Mucosa of descending colon (tissue), 3 donors: ENCODE measurements around the gene FBXL16. TPM values are rescaled to one million over a fixed set of nuclear protein-coding genes. Genes with fewer than 3 reads are reported as not detected.
A peak's percentile ranks its signal among the peaks of the same experiment; 100 is the strongest.

ENCODE experiments used
- ATAC-seq: fragments of 200-7000 bp; cut with Tn5 transposase; one replicate; pipeline ENCODE4 v1.9.1; 2020; ENCODE audit warnings: mild to moderate bottlenecking, moderate library complexity
- DNase-seq, 3 donors: peaks; one replicate each; pipeline ENCODE4 v3.0.0-alpha.2; 2020
- H3K36me3 ChIP-seq: fragments of 200-600 bp; one replicate; pipeline ENCODE4 v1.8.0; 2021; ENCODE audit warnings: low read depth, mild to moderate bottlenecking
- H3K4me1 ChIP-seq: fragments of 200-600 bp; one replicate; pipeline ENCODE4 v1.8.0; 2021; ENCODE audit warnings: low read depth, mild to moderate bottlenecking
- H3K4me3 ChIP-seq: fragments of 200-600 bp; one replicate; pipeline ENCODE4 v1.8.0; 2021; ENCODE audit warnings: mild to moderate bottlenecking
- H3K9me3 ChIP-seq: fragments of 200-600 bp; one replicate; pipeline ENCODE4 v1.8.0; 2021; ENCODE audit warnings: mild to moderate bottlenecking
- CTCF ChIP-seq: fragments of 200-600 bp; IDR thresholded peaks from one replicate; pipeline ENCODE4 v1.8.0; 2022; ENCODE audit warnings: antibody characterized with exemption, mild to moderate bottlenecking
- intact Hi-C, 2 donors: fragments of 100-400 bp; cut with DNase I in 1 of 2; cut with micrococcal nuclease in 1 of 2; formaldehyde crosslinking; loops; one replicate each; pipeline versions ENCODE4 v1.11.0 to v1.11.1; 2022; cut with DNase I, micrococcal nuclease
- total RNA-seq, 3 donors: library from RNA; stranded (reverse); fragmentation: NEBNext Ultra II Directional in 2 of 3; extraction: Animal tissue kit (Norgen Biotek cat#: 25700) in 2 of 3; gene quantifications; one replicate each; pipeline versions ENCODE4 v1.2.1 to v1.2.4, GENCODE V29; 2021 to 2023
- donor health status: DM: no; HTN: no; CAD: no; lungs with moderate emphysema.
- donor health status: DM: no; HTN: no; CAD: no.
- donor health status: DM: no; HTN: yes; CAD: no.

The FBXL16 gene
- total RNA-seq, 3 donors from 2014 or later = 1.3 to 2.2 (median 2.1) TPM

GRCh38 chr16:679814-680624, 25.6 kb downstream of the FBXL16 start, which contains the start of gene STUB1:
STUB1 (plus strand) TSS chr16:680410; CDS start chr16:680526, 116 bp downstream.
- ATAC-seq (peak; percentile 73), DNase-seq (peak; percentile 87 to 93 (median 93))
- H3K36me3 ChIP-seq = peaks cover 5% of the 10 kb centered on the region
- no peak for TF ChIP-seq CTCF
- H3K4me1 ChIP-seq = peaks cover 67% of the 10 kb centered on the region
- H3K9me3 ChIP-seq = no peaks in the 10 kb centered on the region
- peak within 1 kb of the TSS; percentile 70 for H3K4me3 ChIP-seq
- intact Hi-C loops = no loop called here

GRCh38 chr16:678858-679813, 26.5 kb downstream of the FBXL16 start:
- Histone ChIP-seq H3K4me1 (peaks cover 64% of the 10 kb centered on the region), H3K4me3 (no peak overlapping the region), H3K9me3 (no peaks in the 10 kb centered on the region), H3K36me3 (peaks cover 5% of the 10 kb centered on the region)
- ATAC-seq (peak; percentile 20), DNase-seq (peak; percentile 70 to 89 (median 82))
- intact Hi-C loops = no loop called here
- TF ChIP-seq CTCF = no peak

GRCh38 chr16:678209-678857, 27.3 kb downstream of the FBXL16 start:
- H3K9me3 ChIP-seq = no peaks in the 10 kb centered on the region
- no peak overlapping the region for H3K4me3 ChIP-seq
- intact Hi-C loops = no loop called here
- ATAC-seq (no peak), DNase-seq (peak in 1 of 3 donors; percentile 40)
- no peak for TF ChIP-seq CTCF
- peaks cover 5% of the 10 kb centered on the region for H3K36me3 ChIP-seq
- H3K4me1 ChIP-seq = peaks cover 60% of the 10 kb centered on the region

- no peaks in the 10 kb centered on the region for H3K9me3 ChIP-seq
- no peak for TF ChIP-seq CTCF
- peaks cover 54% of the 10 kb centered on the region for H3K4me1 ChIP-seq
- H3K4me3 ChIP-seq = no peak overlapping the region
- peak in 1 of 3 donors; percentile 33 for DNase-seq
- intact Hi-C loops = no loop called here
- ATAC-seq = no peak
- H3K36me3 ChIP-seq = peaks cover 9% of the 10 kb centered on the region
These were observed 28.0 kb downstream of the FBXL16 start for GRCh38 chr16:677316-678190.
